RKO (cell line): Measurements from ENCODE around the gene EIF3I.
"Not testable (repeated sequence)": the region's sequence is repeated elsewhere in the genome, so short reads cannot be mapped to it uniquely, and the experiment has no call there.

Experiments
- DNase-seq: peaks from one replicate; pipeline ENCODE4 v3.0.0-alpha.2; 2016; ENCODE audit warnings: low spot score

EIF3I gene

DNA sequence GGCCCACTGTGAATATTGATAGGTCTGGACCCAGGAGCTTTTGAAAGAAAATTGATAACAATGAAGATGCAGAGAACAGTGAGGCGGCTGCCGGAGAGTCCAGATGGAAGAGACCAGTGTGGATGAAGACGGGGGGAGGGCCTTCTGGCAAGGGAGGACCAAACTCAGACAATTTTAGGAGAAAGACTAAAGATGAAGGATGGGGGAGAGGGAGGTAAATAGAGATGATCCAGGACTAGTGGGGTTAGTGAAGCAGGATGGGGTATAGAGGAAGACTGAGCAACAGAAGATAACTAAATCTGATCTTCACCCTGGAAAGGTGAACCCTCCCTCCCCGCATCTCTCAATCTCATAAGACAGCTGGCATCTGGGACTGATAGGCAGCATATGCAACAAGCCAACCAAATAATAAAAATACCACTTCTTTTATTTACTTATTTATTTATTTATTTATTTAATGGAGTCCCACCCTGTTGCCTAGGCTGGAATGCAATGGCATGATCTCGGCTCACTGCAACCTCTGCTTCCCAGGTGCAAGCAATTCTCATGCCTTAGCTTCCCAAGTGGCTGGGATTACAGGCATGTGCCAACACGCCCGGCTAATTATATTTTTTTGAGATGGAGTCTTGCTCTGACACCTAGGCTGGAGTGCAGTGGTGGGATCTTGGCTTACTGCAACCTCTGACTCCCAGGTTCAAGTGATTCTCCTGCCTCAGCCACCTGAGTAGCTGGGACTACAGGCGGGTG is 10.5 kb downstream of the EIF3I start:
- no peak for DNase-seq

DNA sequence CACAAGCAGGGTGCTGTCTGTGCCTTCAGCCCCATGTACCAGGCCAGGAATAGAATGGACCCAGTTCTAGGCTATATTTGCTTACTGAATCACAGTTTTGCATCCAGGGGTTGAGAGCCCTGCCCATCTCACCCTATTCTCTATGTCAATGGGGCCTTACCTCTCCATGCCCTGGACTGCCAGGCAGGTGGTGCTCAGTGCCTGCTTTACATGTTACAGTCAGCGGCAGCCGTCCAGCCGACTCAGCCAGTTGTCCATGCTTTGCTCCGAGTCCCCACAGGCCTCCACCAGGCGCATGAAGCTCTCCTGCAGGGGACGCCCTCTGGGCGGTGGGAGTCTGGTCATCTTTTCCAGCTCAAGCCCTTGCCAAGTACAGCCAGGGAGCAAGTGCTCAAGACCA is 12.6 kb downstream of the EIF3I start:
- DNase-seq = no peak

DNA sequence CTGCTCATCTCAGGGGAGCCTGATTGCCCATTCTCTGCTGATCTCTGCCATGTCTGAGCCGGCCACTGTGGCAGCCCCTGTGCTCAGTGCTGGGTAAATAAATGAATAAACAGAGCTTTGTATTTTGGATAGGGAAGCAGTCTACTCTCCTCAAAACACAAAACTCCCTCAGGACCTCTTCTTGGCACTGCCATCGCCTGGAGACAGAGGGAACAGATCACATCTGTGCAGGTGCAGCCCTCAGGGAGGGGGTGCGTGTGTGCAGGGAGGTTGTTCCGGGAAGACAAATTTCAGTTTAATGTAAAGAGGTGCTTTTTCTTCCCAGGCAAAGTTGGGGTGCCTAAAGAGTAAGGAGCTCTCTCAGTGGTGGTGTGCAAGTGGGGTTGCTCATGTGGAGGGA is 17.1 kb downstream of the EIF3I start:
- DNase-seq = no peak

DNA sequence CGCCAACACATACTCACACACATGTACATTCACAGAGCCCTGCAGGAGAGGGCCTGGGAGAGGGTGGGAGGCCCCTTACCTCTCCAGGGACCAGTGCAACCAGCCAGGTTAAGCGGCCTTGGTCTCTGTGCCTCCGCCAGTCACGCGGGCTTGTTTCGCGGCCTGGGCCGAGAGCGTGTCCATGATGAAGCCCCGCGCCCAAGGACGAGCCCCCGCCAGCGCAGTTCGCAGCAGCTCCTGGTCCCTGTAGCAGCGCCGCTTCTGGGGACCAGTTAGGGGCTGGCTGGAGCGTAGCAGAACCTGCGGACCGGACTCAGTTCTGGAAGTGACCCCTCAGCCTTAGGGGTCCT is 17.6 kb downstream of the EIF3I start:
- DNase-seq = no peak

DNA sequence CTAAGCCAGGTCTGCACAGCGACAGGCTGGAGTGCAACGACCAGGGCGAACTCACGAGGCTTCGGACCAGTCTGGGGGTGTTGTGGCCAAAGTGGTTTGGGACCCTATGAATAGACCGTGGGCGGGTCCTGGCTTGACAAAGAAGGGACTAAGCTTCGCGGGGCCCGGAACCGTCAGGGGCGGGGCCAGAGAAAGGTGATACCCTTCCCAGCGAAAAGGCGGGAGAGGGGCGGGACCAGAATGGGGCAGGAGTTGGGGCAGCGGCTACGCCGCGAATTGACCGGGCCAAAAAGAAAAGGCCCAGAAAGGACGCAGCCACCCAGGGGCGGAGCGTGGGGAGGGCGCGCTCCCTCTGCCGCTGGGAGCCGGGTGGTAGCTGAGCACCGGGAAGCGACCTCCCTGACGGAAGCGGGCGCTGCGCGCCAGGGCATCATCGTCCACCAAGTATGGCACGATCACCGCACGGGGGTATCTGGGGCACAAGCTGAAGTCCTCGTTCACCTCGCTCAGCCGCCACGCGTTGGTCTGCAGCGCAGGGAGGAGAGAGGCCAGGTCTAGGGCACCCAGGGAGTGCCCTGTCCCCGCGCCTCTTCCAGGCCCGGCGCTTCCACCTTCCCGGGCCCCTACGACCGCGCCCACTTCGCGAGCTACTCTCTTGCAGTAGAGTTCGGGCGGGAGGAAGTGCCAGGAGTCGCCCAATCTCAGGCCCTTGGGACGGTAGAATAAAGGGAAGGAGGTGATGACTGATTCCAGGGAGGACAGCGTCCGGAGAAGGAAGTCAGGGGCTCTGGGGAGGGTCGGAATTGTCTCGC is 18.1 kb downstream of the EIF3I start:
- DNase-seq = peak; percentile 76

DNA sequence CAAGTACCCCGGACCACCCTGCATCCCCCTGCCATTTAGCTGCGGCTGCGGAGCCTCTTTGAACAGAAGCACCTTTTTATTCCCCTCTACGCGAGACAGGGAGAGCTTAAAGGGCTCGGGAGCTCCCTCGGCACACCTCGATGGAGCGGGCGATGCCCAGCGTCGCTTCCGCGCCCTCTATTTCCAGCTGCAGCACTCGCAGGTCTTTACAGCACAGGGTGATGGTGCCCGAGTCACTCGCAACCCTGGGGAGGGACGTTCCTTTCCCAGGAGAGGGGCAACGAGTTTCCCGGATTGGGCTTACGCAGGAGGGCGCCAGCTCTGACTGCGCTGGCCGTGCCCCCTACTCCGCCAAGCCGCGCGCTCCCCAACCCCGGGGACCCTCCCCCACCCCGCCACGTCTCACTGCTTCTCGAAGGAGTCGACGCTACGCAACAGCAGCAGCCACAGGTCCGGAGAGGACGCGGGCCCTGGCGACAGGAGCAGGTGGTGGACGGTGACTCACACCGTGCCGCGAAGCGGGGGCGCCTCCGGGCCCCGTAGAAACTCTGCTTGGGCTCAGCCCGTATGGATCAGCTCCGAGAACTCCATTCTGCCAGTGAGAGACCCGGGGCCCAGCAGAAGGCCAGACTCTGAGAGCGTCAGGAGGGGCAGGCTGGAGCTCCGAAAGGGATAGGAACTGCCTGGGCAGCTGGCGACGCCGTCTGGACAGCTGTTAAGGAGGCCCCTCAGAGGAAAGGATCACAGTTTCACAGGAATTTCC is 19.0 kb downstream of the EIF3I start:
- peak; percentile 84 for DNase-seq

DNA sequence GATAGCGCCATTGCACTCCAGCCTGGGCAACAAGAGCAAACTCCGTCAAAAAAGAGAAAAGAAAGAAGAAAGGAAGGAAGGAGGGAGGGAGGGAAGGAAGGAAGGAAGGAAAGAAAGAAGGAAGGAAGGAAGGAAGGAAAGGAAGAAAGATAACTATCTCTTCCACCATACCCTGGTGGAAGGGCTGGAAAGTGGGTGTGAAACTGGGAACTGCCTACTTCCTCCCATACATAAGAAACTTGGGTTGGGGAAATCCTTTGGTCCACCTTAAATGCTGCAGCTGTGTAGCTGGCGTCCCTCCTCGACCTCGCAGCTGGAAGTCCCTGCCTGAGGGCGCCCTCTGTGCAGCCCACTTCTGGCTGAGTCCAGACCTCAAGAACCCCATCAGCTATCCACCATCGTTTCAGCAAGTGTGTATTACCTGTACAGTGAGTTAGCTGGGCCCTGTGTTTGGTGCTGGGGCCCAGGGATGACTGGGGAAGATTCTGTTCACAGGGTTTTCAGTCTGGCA is 20.2 kb downstream of the EIF3I start:
- DNase-seq = peak; percentile 61

DNA sequence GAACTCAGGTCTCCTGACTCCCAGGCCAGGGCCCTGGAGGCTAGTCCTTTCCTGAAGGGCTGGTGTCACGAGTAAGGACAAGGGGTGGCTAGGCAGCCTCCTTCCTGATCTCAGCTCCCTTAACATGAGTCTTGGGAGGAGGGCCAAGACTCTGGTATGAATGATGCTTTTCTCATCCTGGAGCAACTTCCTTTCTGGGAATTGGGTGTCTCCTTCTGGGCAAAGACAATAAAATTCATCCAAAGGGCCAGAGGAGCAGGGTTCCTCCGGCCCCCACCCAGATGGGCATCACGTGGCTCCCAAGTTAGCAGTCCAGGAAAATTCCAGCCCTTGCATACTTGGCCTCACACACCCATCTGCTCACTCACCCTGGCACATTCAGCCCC is 24.7 kb downstream of the EIF3I start, which contains the start of gene FAM167B:
Gene FAM167B (plus strand): TSS at position 335 of the 386 bp plus-strand sequence. CDS start 200 bp downstream, outside the sequence.
- no peak for DNase-seq

DNA sequence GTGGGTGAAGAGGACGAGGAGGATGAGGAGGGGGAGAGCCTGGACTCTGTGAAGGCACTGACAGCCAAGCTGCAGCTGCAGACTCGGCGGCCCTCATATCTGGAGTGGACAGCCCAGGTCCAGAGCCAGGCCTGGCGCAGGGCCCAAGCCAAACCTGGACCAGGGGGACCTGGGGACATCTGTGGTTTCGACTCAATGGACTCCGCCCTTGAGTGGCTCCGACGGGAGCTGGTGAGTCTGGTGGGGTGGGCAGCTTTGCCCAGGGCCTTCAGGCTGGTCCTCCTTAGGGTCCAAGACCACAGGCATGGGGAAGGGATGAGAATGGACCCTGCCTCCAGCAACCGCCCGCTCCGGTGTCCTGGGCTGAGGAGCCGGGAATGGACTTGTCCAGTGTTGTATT is 25.2 kb downstream of the EIF3I start:
- DNase-seq = no peak

DNA sequence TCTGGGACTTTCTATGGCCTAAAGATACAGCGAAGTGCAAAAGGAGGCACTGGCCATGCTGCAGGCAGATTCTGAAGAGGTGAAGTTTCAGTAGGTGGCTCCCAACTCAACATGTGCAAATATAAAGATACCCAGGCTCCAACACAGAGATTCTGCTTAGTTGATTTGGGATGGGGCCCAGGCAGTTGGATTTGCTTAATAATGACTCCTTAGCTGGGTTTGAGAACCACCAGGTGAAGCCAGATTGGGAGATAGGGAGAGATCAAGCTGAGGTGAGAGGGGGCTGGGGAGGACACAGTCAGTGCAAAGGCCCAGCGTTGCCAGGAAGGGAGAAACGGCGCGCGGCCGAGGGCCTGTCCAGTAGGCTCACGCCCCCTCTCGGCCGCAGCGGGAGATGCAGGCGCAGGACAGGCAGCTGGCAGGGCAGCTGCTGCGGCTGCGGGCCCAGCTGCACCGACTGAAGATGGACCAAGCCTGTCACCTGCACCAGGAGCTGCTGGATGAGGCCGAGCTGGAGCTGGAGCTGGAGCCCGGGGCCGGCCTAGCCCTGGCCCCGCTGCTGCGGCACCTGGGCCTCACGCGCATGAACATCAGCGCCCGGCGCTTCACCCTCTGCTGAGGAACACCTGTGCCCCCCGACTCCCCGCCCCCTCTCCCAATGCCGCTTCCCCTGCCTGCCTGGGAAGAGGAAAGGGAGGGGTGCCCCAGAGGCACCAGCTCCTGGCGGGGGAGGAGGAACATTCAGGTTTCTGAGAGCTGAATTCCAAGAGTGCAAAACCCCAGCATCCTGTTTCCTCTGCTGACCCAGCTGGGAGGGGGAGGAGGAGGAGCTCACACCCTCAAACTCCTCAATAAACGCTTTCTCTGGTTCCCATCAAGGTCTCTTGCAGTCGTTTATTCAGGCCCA is 26.0 kb downstream of the EIF3I start:
- DNase-seq = no peak

DNA sequence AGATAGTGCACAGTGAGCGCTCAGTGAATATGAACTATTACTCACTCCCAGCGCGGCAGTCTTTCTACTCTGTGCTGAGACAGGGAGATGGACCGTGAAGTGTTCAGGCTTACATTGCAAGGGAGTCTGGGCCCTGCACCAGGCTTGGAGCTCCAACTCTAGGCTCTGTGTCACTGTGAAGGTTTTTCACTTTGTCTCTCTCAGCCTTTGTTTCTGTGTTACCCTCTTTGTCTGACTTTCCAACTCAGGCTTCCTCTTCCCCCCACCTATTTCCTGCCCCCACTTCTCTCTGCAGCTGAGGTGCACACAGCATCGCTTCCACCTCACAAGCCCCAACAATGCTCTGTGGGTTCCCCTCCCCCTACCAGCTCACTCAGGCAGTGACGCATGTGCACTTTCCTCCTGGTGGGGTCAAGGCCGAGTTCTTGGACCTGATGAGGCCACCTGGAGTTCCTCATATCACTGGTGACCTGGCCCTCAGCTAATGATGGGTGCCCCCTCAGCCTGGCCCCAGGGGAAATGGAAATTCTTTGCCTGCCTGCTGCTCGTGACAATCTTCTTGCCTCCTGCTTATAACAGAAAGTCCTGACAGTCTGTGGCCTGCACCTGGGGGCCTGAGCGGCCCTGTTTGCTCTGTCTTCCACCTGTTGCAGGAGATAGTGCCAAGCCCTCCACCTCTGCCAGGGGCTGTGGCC is 27.8 kb downstream of the EIF3I start:
- DNase-seq = no peak

DNA sequence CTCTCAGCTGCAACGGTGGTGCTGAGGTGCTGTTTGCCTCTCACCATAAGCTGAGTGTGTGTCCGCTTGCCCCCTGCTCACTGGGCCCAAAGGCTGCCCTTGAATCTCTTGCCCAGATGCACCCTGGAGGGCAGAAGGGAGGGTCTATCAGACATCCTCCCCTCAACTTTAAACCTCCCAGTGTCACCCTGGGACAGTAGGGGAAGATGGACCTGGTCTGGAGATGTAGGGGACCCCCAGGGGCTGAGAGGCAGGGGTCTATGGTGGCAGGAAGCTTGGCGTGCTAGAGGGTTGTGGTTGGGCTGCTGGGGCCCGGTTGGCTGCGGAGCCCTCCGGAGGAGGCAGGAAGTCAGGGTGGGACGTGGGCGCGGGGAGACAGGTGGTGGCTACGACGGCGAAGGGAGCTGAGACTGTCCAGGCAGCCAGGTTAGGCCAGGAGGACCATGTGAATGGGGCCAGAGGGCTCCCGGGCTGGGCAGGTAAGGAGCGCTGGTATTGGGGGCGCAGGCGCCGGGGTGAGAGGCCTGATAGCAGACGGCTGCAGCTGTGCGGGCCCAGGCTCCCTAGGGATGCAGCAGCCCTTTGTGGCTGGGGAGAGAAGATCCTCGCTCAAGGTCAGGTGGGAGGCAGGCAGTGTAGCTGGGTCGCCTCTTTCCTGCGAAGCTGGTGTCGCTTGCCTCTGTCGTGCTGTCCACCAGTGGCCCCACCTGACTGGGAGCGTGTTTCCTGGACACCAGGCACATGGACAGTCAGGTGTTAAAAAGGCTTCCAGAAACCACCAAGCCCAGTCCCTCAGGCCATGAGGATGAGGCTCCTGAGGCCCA is 28.9 kb downstream of the EIF3I start, which contains the start of gene LCK:
Gene LCK (plus strand): TSS at position 373 of the 824 bp plus-strand sequence. CDS start 23,065 bp downstream, outside the sequence.
- no peak for DNase-seq

DNA sequence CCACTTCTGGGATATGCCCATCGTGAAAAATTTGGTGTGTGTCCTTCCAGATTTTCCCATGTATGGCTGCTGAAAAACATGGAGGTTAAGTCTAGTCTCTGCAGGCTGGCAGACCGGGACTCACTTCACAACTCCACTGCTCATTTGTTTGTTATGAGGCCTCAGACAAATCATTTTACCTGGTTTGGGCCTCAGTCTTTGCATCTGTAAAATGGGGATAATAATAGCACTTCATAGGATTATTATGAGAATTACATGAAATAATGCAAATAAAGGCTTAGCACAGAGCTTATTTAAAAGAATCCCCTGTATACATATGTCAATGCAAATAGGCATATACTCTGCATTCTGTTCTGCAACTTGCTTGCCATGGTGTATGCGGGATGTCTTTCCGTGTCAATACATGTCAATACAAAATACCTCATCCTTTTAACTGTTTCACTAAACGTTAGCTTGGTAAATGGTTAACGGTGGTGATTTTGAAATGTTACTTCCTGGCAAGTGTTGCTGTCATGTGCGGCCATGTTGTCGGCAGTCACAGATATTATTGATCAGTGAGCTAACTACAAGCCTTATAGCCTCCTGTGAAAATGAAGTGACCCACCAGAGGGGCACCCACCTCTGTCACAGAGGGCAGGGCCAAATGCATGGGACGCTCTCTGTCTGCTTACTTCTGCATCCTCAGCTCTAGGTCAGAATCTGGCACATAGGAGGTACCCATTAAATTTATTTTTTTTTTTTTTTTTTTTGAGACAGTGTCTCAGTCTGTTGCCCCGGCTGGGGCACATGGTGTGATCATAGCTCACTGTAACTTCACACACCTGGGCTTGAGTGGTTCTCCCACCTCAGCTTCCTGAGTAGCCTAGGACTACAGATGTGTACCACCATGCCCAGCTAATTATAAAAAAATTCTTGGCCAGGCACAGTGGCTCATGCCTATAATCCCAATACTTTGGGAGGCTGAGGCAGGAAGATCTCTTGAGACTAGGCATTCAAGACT is 33.2 kb downstream of the EIF3I start:
- DNase-seq = no peak

DNA sequence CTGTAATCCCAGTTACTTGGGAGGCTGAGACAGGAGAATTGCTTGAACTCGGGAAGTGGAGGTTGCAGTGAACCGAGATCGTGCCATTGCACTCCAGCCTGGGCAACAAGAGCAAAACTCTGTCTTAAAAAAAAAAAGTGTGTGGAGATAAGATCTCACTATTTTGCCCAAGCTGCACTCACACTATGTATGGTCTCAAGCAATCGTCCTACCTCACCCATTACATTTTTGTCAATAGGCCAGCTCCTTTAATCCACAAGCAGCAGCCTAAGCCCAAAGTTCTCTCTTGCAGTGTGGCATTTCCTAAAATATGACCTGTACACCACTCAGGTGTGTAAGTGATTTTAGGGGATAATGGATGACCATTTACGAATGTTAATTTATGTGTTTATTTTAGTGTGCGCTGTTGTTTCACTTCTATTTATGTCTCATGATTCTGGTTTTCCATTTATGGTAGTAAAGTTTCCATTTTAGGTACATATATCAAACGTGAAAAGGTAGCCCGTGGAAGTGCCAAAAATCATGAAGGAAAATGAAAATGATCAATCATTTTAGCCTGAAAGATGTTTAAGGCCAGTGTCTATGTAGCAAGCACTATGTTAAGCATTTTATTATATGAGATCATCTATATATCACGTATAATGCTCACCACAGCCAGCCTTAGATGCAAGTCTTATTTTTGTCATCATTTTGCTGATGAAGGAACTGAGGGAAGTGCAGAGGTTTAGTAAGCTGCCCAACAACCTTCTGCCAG is 34.4 kb downstream of the EIF3I start:
- DNase-seq = no peak

DNA sequence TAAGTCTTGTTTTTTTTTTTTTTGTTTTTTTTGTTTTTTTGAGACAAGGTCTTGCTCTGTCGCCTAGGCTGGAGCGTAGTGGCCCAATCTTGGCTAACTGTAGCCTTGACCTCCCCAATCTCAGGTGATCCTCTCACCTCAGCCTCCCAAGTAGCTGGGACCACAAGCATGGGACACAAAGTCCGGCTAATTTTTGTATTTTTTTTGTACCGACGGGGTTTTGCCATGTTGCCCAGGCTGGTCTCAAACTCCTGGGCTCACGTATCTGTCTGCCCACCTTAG is 35.0 kb downstream of the EIF3I start:
- no peak for DNase-seq

DNA sequence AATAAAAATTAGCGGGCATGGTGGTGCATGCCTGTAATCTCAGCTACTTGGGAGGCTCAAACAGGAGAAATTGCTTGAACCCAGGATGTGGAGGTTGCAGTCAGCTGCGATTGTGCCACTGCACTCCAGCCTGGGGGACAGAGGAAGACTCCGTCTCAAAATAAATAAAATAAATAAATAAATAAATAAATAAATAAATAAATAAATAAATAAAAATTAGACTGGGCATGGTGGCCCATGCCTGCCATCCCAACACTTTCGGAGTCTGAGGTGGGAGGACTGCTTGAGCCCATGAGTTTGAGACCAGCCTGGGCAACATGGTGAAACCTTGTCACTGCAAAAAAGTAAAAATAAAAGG is 41.0 kb downstream of the EIF3I start:
- not testable (repeated sequence) for DNase-seq

DNA sequence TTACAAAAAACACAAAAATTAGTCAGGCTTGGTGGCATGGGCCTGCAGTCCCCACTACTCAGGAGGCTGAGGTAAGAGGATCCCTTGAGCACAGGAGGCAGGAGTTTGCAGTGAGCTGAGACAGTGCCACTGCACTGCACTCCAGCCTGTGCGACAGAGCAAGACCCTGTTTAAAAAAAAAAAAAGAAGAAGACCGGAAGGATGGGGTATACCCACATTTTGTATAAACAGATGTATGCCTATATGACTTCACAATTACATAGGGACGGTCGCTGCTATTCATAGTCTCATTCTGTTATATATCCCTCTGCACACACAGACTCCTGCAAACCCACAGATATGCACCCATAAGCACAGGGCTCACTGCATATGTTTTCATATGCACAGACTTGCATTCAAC is 41.5 kb downstream of the EIF3I start:
- no peak for DNase-seq

DNA sequence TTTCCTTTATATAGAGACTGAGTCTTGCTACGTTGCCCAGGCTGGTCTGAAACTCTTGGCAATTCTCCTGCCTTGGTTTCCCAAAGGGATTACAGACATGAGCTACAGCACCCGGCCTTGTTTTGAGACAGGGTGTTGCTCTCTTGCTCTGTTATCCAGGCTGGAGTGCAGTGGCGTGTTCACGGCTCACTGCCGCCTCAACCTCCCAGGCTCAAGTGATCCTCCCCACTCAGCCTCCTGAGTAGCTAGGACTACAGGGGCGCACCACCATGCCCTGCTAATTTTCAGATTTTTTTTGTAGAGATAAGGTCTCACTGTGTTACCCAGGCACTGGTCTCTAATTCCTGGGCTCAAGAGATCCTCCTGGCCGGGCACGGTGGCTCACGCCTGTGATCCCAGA is 43.6 kb downstream of the EIF3I start:
- DNase-seq = no peak
